ENCODE measurements around the gene PDZD7. TPM values are rescaled to one million over a fixed set of nuclear protein-coding genes. Genes with fewer than 3 reads are reported as not detected.
A peak's percentile ranks its signal among the peaks of the same experiment; 100 is the strongest.

Gene PDZD7
- total RNA-seq, 1 donor from 2014 or later = 0.27 TPM

GRCh38 chr10:101054351-101054750 lies 23.4 kb upstream of the PDZD7 start:
- Histone ChIP-seq H3K36me3 (no peaks in the 10 kb centered on the region), H3K27ac (replicated peaks) (no peak overlapping the region), H3K27me3 (ENCODE audit: low read depth) (peaks cover 34% of the 10 kb centered on the region), H3K4me3 (no peak overlapping the region), H3K4me1 (peaks cover 10% of the 10 kb centered on the region), H3K9me3 (replicated peaks) (no peaks in the 10 kb centered on the region)
- TF ChIP-seq CTCF (IDR thresholded peaks at IDR 0.05; ENCODE audit: borderline replicate concordance) = no peak
- intact Hi-C loops (cut with micrococcal nuclease) = no loop called here
- no peak for DNase-seq

- Histone ChIP-seq H3K36me3 (no peaks in the 10 kb centered on the region), H3K9me3 (replicated peaks) (no peaks in the 10 kb centered on the region), H3K4me1 (peaks cover 10% of the 10 kb centered on the region), H3K27ac (replicated peaks) (no peak overlapping the region), H3K27me3 (ENCODE audit: low read depth) (peaks cover 42% of the 10 kb centered on the region), H3K4me3 (no peak overlapping the region)
- intact Hi-C loops (cut with micrococcal nuclease) = no loop called here
- DNase-seq = no peak
- TF ChIP-seq CTCF (IDR thresholded peaks at IDR 0.05; ENCODE audit: borderline replicate concordance) = no peak
Measured at GRCh38 chr10:101053516-101053915, 22.6 kb upstream of the PDZD7 start.

GRCh38 chr10:101052285-101052684 lies 21.4 kb upstream of the PDZD7 start:
- TF ChIP-seq CTCF (IDR thresholded peaks at IDR 0.05; ENCODE audit: borderline replicate concordance) = no peak
- no peaks in the 10 kb centered on the region for H3K9me3 ChIP-seq (replicated peaks)
- no peak overlapping the region for H3K27ac ChIP-seq (replicated peaks)
- H3K4me3 ChIP-seq = no peak overlapping the region
- no peaks in the 10 kb centered on the region for H3K36me3 ChIP-seq
- peaks cover 54% of the 10 kb centered on the region for H3K27me3 ChIP-seq (ENCODE audit: low read depth)
- no peak for DNase-seq
- intact Hi-C loops (cut with micrococcal nuclease) = no loop called here
- H3K4me1 ChIP-seq = peaks cover 15% of the 10 kb centered on the region

GRCh38 chr10:101050208-101051069 lies 19.5 kb upstream of the PDZD7 start:
- Histone ChIP-seq H3K27me3 (ENCODE audit: low read depth) (peaks cover 73% of the 10 kb centered on the region), H3K36me3 (no peaks in the 10 kb centered on the region), H3K27ac (replicated peaks) (no peak overlapping the region), H3K4me1 (peaks cover 15% of the 10 kb centered on the region), H3K4me3 (peak overlapping the region; percentile 30), H3K9me3 (replicated peaks) (no peaks in the 10 kb centered on the region)
- DNase-seq = peak; percentile 49
- intact Hi-C loops (cut with micrococcal nuclease) = no loop called here
- peak; percentile 84 for TF ChIP-seq CTCF (IDR thresholded peaks at IDR 0.05; ENCODE audit: borderline replicate concordance)

- Histone ChIP-seq H3K4me3 (no peak overlapping the region), H3K4me1 (peaks cover 20% of the 10 kb centered on the region), H3K27me3 (ENCODE audit: low read depth) (peaks cover 79% of the 10 kb centered on the region), H3K9me3 (replicated peaks) (no peaks in the 10 kb centered on the region), H3K36me3 (no peaks in the 10 kb centered on the region), H3K27ac (replicated peaks) (no peak overlapping the region)
- no peak for TF ChIP-seq CTCF (IDR thresholded peaks at IDR 0.05; ENCODE audit: borderline replicate concordance)
- intact Hi-C loops (cut with micrococcal nuclease) = no loop called here
- DNase-seq = no peak
Measured at GRCh38 chr10:101047961-101048892, 17.3 kb upstream of the PDZD7 start.
